Spleen (tissue), 11 donors: ENCODE measurements around the gene TBC1D22A. TPM values are rescaled to one million over a fixed set of nuclear protein-coding genes. Genes with fewer than 3 reads are reported as not detected.

ENCODE experiments used
- DNase-seq: peaks from one replicate; pipeline ENCODE4 v3.0.0-alpha.2; 2020
- H3K27ac ChIP-seq, 8 donors: fragments of 200-600 bp; sonication (generic) in 7 of 8; 1 replicate in 4 of 8; 2 replicates in 4 of 8; pipeline versions ENCODE4 v1.5.0 to v1.8.0; 2016 to 2021; ENCODE audit warnings: inconsistent platforms in 4 of 8, mild to moderate bottlenecking in 4 of 8, moderate library complexity in 1 of 8
- H3K27me3 ChIP-seq, 7 donors: fragments of 200-600 bp; sonication (generic) in 6 of 7; replicated peaks in 1 of 7; 1 replicate in 4 of 7; 2 replicates in 3 of 7; pipeline versions ENCODE4 v1.5.0 to v1.8.0; 2016 to 2021; ENCODE audit warnings: inconsistent platforms in 3 of 7, mild to moderate bottlenecking in 1 of 7
- H3K36me3 ChIP-seq, 6 donors: fragments of 200-600 bp; sonication (generic) in 5 of 6; 1 replicate in 4 of 6; 2 replicates in 2 of 6; pipeline versions ENCODE4 v1.5.0 to v1.8.0; 2016 to 2021; ENCODE audit warnings: inconsistent platforms in 2 of 6
- H3K4me1 ChIP-seq, 6 donors: fragments of 200-600 bp; sonication (generic) in 5 of 6; 1 replicate in 3 of 6; 2 replicates in 3 of 6; pipeline versions ENCODE4 v1.5.0 to v1.8.0; 2016 to 2021; ENCODE audit warnings: inconsistent platforms in 3 of 6
- H3K4me3 ChIP-seq, 8 donors: fragments of 200-600 bp; sonication (generic) in 7 of 8; 1 replicate in 4 of 8; 2 replicates in 4 of 8; pipeline versions ENCODE4 v1.5.0 to v1.8.0; 2016 to 2021; ENCODE audit warnings: inconsistent platforms in 4 of 8, mild to moderate bottlenecking in 4 of 8, moderate library complexity in 2 of 8
- H3K9me3 ChIP-seq, 8 donors: fragments of 200-600 bp; sonication (generic) in 7 of 8; 1 replicate in 4 of 8; 2 replicates in 4 of 8; pipeline versions ENCODE4 v1.5.0 to v1.8.0; 2016 to 2021; ENCODE audit warnings: inconsistent platforms in 4 of 8
- POLR2A ChIP-seq, 3 donors: fragments of 450-650 bp; IDR thresholded peaks; one replicate each; pipeline ENCODE4 v1.5.1; 2017; ENCODE audit warnings: antibody characterized with exemption in 3 of 3, mild to moderate bottlenecking in 1 of 3
- POLR2AphosphoS5 ChIP-seq, 3 donors: sonication (generic); formaldehyde crosslinking; IDR thresholded peaks; one replicate each; pipeline ENCODE4 v1.5.1; 2017; ENCODE audit warnings: antibody characterized with exemption in 3 of 3
- WGBS, 5 donors: extraction: QIAGEN DNeasy Blood & Tissue Kit in 3 of 5; methylation state at CpG; one replicate each; pipeline versions ENCODE4 v1.1.5 to v1.1.7; 2013 to 2018; 5-methylcytosine and 5-hydroxymethylcytosine counted together
- intact Hi-C: fragments of 100-400 bp; cut with DNase I; formaldehyde crosslinking; loops from one replicate; pipeline ENCODE4 v1.15.0; 2023; ENCODE audit warnings: low total_unique reads
- polyA plus RNA-seq, 3 donors: library from polyadenylated mRNA; stranded (reverse); fragments of 200-250 nt; gene quantifications; one replicate each; pipeline ENCODE4 v1.2.1, GENCODE V29; 2013
- total RNA-seq, 7 donors: library from RNA; depleted of rRNA in 3 of 7; stranded (reverse); fragments of >200 nt in 3 of 7; fragmentation: NEBNext Ultra II Directional in 4 of 7; extraction: Animal tissue kit (Norgen Biotek cat#: 25700) in 4 of 7; gene quantifications; one replicate each; pipeline versions ENCODE4 v1.1.0 to v1.2.1, GENCODE V29; 2016 to 2021
- TF ChIP-seq, protein P1 (sequence below), 11 experiments: fragments of 200-600 bp in 7 of 11; fragments of 450-650 bp in 4 of 11; sonication (generic) in 4 of 11; IDR thresholded peaks in 8 of 11; conservative IDR thresholded peaks in 3 of 11; 1 replicate in 7 of 11; 2 replicates in 4 of 11; pipeline versions ENCODE4 v1.4.0 to v1.8.0; 2016 to 2021; ENCODE audit warnings: antibody characterized with exemption in 11 of 11, inconsistent platforms in 4 of 11, mild to moderate bottlenecking in 1 of 11
- donor health status: healthy with polysubstance abuse.
- donor health status: DM: no; HTN: no; CAD: no; lungs with moderate emphysema.
- donor health status: DM: no; HTN: no; CAD: no.
- donor health status: Bipolar disorder and iron deficiency.
- donor health status: healthy.
- donor health status: DM: no; HTN: no; CAD: no.
- donor health status: DM: yes; HTN: yes; CAD: no.

The TBC1D22A gene
- total and polyA plus RNA-seq, 10 donors = 17.2 to 66.9 (median 49.6) TPM

DNA sequence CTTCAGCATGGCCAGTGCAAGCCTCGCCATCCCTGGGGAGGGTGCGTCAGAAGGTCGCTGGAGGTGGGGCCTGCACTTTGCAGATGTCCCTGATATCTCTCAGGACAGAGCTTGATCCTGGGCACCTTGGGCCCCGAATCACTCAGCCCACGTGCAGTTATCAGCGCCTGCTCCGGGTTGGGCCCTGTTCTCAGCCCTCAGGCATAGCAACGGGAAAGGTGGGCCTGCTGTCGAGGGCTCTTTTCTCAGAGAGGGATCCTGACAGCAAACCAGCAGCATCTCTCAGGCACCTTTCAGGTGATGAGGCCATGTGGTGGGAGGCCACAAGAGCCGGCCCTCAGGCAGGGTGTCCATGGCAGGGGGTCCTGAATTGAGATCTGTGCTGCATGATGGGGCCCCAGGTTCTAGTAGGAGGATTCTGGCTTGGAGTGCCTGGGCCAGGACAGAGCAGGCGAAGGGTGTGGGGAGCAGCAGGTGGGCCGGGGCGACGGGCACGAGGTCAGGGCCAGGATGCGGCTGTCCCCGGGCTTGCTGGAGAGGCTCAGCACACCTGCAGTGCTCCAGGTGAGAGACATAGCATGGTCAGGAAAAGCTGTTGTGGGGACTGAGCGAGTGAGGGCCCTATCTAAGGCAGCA lies 280.5 kb downstream of the TBC1D22A start:
- Histone ChIP-seq H3K27ac (no peak overlapping the region), H3K27me3 (no peaks in the 10 kb centered on the region), H3K4me3 (no peak overlapping the region), H3K4me1 (peaks cover 0 to 43% (median 19%) of the 10 kb centered on the region in 6 donors), H3K9me3 (no peaks in the 10 kb centered on the region), H3K36me3 (peaks cover 0 to 34% (median 5%) of the 10 kb centered on the region in 6 donors)
- intact Hi-C loops = no loop called here
- whole genome bisulfite sequencing, 5 donors = 93 to 97% (median 95%) methylated on average over 17 to 18 of the region's 18 CpGs
- peak; percentile 59 for DNase-seq
- TF ChIP-seq, protein P1, sequence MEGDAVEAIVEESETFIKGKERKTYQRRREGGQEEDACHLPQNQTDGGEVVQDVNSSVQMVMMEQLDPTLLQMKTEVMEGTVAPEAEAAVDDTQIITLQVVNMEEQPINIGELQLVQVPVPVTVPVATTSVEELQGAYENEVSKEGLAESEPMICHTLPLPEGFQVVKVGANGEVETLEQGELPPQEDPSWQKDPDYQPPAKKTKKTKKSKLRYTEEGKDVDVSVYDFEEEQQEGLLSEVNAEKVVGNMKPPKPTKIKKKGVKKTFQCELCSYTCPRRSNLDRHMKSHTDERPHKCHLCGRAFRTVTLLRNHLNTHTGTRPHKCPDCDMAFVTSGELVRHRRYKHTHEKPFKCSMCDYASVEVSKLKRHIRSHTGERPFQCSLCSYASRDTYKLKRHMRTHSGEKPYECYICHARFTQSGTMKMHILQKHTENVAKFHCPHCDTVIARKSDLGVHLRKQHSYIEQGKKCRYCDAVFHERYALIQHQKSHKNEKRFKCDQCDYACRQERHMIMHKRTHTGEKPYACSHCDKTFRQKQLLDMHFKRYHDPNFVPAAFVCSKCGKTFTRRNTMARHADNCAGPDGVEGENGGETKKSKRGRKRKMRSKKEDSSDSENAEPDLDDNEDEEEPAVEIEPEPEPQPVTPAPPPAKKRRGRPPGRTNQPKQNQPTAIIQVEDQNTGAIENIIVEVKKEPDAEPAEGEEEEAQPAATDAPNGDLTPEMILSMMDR (IDR thresholded peaks at IDR 0.05 in 8 of 11, conservative IDR thresholded peaks at IDR 0.05 in 3 of 11) = no peak
- no peak for TF ChIP-seq POLR2A (IDR thresholded peaks at IDR 0.05)
- TF ChIP-seq POLR2AphosphoS5 (IDR thresholded peaks at IDR 0.05) = no peak

DNA sequence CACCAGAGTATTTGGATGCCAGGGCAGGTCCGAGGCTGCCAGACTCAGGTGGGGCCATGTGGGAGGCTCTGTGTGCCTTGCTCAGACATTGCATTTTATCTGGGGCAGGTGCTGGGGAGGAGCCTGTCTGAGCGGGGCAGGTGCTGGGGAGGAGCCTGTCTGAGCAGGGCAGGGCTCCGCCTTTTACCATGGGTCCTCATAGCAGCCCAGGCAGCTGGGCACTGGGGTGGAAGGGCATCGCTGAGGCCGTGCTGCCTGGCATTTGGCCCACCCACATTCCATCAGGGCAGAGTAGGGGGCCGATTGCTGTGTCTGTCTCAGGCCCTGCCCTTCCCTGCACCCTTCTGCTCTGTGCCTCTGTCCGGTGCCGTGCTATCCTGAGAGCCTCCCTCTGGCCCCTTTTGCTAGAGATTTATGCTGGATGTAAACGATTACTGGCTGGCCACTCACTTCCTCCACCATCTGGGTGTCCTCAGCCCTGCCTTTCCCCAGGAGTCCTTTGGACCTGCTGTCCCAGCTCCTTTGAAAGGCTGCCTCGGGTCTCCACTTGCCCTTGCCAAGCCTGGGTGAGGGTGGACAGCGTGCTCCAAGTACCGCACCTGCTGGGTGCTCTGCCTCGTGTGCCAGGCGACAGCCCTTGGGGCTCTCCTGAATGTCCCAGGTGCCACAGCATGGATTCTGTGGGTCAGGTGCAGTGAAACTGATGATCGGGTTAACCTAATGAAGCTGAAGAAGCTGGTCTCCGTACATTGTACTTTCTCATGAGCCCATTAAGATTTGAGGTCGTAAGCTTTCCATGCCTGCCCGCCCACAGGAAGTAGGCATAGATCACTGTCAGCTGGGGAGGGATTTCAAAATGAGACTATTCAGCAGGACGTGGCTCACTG lies 281.6 kb downstream of the TBC1D22A start:
- H3K9me3 ChIP-seq = no peaks in the 10 kb centered on the region
- intact Hi-C loops = no loop called here
- H3K4me1 ChIP-seq = peaks cover 0 to 54% (median 29%) of the 10 kb centered on the region in 6 donors
- H3K4me3 ChIP-seq = no peak overlapping the region
- WGBS, 5 donors = 48 to 60% (median 56%) methylated on average over 15 to 19 of the region's 19 CpGs
- H3K27me3 ChIP-seq = no peaks in the 10 kb centered on the region
- peaks cover 0 to 26% (median 0%) of the 10 kb centered on the region in 6 donors for H3K36me3 ChIP-seq
- peak overlapping the region in 3 of 8 donors; percentile 8 to 49 (median 24) for H3K27ac ChIP-seq
- peak; percentile 70 for DNase-seq
- TF ChIP-seq, protein P1 (IDR thresholded peaks at IDR 0.05 in 8 of 11, conservative IDR thresholded peaks at IDR 0.05 in 3 of 11) = no peak
- TF ChIP-seq POLR2A (IDR thresholded peaks at IDR 0.05) = no peak
- no peak for TF ChIP-seq POLR2AphosphoS5 (IDR thresholded peaks at IDR 0.05)

DNA sequence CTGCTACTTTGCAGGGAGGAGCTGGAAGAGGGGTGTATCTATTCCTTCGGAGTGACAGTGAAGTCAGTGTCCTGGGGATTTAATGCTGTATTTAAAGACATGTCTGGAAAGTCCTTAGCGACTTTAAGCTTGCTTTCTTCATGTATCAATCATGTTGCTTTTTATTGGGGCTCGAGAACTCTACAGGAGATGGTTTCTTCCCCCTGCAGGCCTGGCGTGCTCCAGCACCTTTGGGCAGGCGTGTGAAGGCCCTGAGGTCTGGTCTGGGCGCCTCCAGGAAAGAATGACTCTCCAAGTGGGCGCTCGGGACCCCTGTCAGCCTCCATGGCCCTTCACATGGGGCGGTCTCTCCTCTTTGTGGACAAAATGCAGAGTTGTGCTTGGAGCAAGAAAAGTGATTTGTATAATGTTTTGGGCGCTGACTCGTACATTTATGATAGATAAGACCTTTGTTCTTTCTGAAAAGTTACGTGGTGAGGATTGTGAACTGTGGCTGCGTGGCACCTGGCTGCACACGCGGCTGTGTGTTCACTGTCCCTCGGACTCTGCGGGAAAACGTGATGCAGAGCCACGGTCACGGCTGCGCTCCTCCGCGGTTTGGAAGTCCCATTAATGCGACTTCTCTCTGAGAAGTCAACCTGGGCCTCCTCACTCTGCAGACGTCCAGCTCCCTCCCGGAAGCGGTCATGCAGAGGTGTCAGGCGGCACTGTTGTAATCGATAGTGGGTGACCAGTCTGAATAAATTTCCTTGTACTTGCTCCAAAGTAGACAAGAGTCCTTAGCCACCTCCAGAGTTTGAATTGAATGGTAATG lies 282.5 kb downstream of the TBC1D22A start:
- peak; percentile 52 for DNase-seq
- H3K4me3 ChIP-seq = no peak overlapping the region
- intact Hi-C loops = no loop called here
- TF ChIP-seq POLR2A (IDR thresholded peaks at IDR 0.05) (no peak), POLR2AphosphoS5 (IDR thresholded peaks at IDR 0.05) (no peak)
- TF ChIP-seq, protein P1 (IDR thresholded peaks at IDR 0.05 in 8 of 11, conservative IDR thresholded peaks at IDR 0.05 in 3 of 11) = no peak
- peaks cover 0 to 62% (median 31%) of the 10 kb centered on the region in 6 donors for H3K4me1 ChIP-seq
- no peaks in the 10 kb centered on the region for H3K9me3 ChIP-seq
- no peak overlapping the region for H3K27ac ChIP-seq
- peaks cover 0 to 26% (median 0%) of the 10 kb centered on the region in 6 donors for H3K36me3 ChIP-seq
- WGBS, 5 donors = 74 to 83% (median 80%) methylated on average over 29 of the region's 29 CpGs
- H3K27me3 ChIP-seq = no peaks in the 10 kb centered on the region
